ENCODE data around the gene MBD3.

Gene MBD3

GRCh38 chr19:1606138-1606651, 13.5 kb upstream of the MBD3 start (continued):
- TF ChIP-seq ZBTB26 (tag by site-specific recombination; optimal IDR thresholded peaks at IDR 0.05) = no peak
- TF ChIP-seq ZNF571 (tag by site-specific recombination; IDR thresholded peaks at IDR 0.05) = no peak
- no peak for TF ChIP-seq SP7 (tag by site-specific recombination; IDR thresholded peaks at IDR 0.05)
- TF ChIP-seq WT1 (tag by site-specific recombination; IDR thresholded peaks at IDR 0.05) = no peak
- TF ChIP-seq HIC1 (tag by site-specific recombination; IDR thresholded peaks at IDR 0.05) = 0 out of 2 replicates have a peak, but pooled peaks have one; percentile 31
- no peak for TF ChIP-seq ZNF148 (tag by site-specific recombination; IDR thresholded peaks at IDR 0.05; ENCODE audit: borderline replicate concordance)
- TF ChIP-seq ZNF37A (tag by site-specific recombination; IDR thresholded peaks at IDR 0.05) = no peak
- no peak for TF ChIP-seq YY1 (tag by site-specific recombination; IDR thresholded peaks at IDR 0.05)

- Histone ChIP-seq H3K4me3 (ENCODE audit: low read depth, low read length) (peak within 1 kb of the TSS; percentile 96), H3K36me3 (ENCODE audit: control insufficient read depth in 2 of 2, insufficient read depth in 1 of 2, low read length in 2 of 2) (peaks cover 0 to 28% of the 10 kb centered on the region in 2 experiments; a peak in 2 of 3 replicates), H3K27ac (ENCODE audit: extremely low read depth, low read depth, low read length) (peak within 1 kb of the TSS; percentile 76), H3K4me1 (ENCODE audit: control insufficient read depth, insufficient read depth, low read length) (no peaks in the 10 kb centered on the region), H3K9me3 (ENCODE audit: control insufficient read depth, insufficient read depth, low read depth, low read length) (no peaks in the 10 kb centered on the region)
- CTCF ChIA-PET = interaction anchor here (0.5 to 2.1 kb wide), 12 partner anchors 10 to 443 kb away, joined by 3 to 6 read pairs (median 4); no protein-coding TSS in a partner anchor
- POLR2A ChIA-PET = interaction anchor here (0.6 to 2.1 kb wide), 7 partner anchors 10 to 59 kb away, joined by 3 to 27 read pairs (median 5); partner anchors contain the start of genes MBD3 and TCF3
- TF ChIP-seq OSR2 (tag by site-specific recombination; IDR thresholded peaks at IDR 0.05) = 0 out of 2 replicates have a peak, but pooled peaks have one; percentile 35
- TF ChIP-seq ZNF558 (tag by site-specific recombination; IDR thresholded peaks at IDR 0.05) = 0 out of 2 replicates have a peak, but pooled peaks have one; percentile 32
- TF ChIP-seq ZFP37 (tag by site-specific recombination; IDR thresholded peaks at IDR 0.05) = peak; percentile 85
- no peak for TF ChIP-seq ZNF571 (tag by site-specific recombination; IDR thresholded peaks at IDR 0.05)
- TF ChIP-seq ZNF362 (tag by site-specific recombination; IDR thresholded peaks at IDR 0.05) = peak; percentile 92
- no peak for TF ChIP-seq ZNF555 (tag by site-specific recombination; conservative IDR thresholded peaks at IDR 0.05)
- peak; percentile 35; the same call in 1 of the 2 replicates for TF ChIP-seq ZNF561 (tag by site-specific recombination; IDR thresholded peaks at IDR 0.05; ENCODE audit: borderline replicate concordance)
- no peak; the same call in 1 of the 2 replicates for TF ChIP-seq YY2 (tag by site-specific recombination; IDR thresholded peaks at IDR 0.05)
- peak; percentile 57; the same call in 1 of the 2 replicates for TF ChIP-seq ZNF629 (tag by site-specific recombination; IDR thresholded peaks at IDR 0.05)
- peak; percentile 26; the same call in 1 of the 2 replicates for TF ChIP-seq TSHZ1 (tag by site-specific recombination; IDR thresholded peaks at IDR 0.05; ENCODE audit: borderline replicate concordance)
- TF ChIP-seq ZNF16 (tag by site-specific recombination; IDR thresholded peaks at IDR 0.05; ENCODE audit: low read depth) = no peak
- peak; percentile 60 for TF ChIP-seq ZNF692 (tag by site-specific recombination; IDR thresholded peaks at IDR 0.05)
- TF ChIP-seq HOXD13 (CRISPR knock-in tag; IDR thresholded peaks at IDR 0.05; ENCODE audit: borderline replicate concordance) = no peak
- no peak for TF ChIP-seq MEIS1 (CRISPR knock-in tag; IDR thresholded peaks at IDR 0.05; ENCODE audit: borderline replicate concordance)
- TF ChIP-seq ZNF366 (tag by site-specific recombination; conservative IDR thresholded peaks at IDR 0.05) = no peak
Measured at GRCh38 chr19:1605236-1606137, 12.8 kb upstream of the MBD3 start, which contains the start of gene UQCR11. TSS of gene UQCR11 (minus strand) at chr19:1605462. CDS start at chr19:1605409, 53 bp downstream.

Data from HEK293 (cell line).